GM23338 (cell line): Measurements from ENCODE around the gene HECTD1.

Experiments
- CREB1 ChIP-seq: fragments of 250-450 bp; sonication (Bioruptor Pico); IDR thresholded peaks from 2 replicates; pipeline ENCODE4 v1.5.0; 2020; ENCODE audit warnings: low read depth, mild to moderate bottlenecking, moderate library complexity
- CTCF ChIP-seq, 2 experiments: fragments of 200-600 bp in 1 of 2; sonication (generic) in 1 of 2; conservative IDR thresholded peaks; 2 replicates each; pipeline versions ENCODE4 v1.5.1 to v1.6.1; 2016 to 2017; ENCODE audit warnings: antibody characterized with exemption in 2 of 2, low read depth in 2 of 2, mild to moderate bottlenecking in 2 of 2, moderate library complexity in 1 of 2
- ETS1 ChIP-seq: IDR thresholded peaks from 2 replicates; pipeline ENCODE4 v1.6.1; 2016; ENCODE audit warnings: antibody characterized with exemption
- EZH2 ChIP-seq: fragments of 200-600 bp; sonication (generic); IDR thresholded peaks from one replicate; pipeline ENCODE4 v1.8.0; 2017; ENCODE audit warnings: antibody characterized with exemption, mild to moderate bottlenecking, low read depth; ENCODE audit not compliant: unreplicated experiment
- EZH2phosphoT487 ChIP-seq: fragments of 200-600 bp; sonication (generic); IDR thresholded peaks from one replicate; pipeline ENCODE4 v1.8.1; 2018; ENCODE audit warnings: antibody characterized with exemption; ENCODE audit not compliant: unreplicated experiment
- JUNB ChIP-seq: IDR thresholded peaks from one replicate; pipeline ENCODE4 v1.6.1; 2016; ENCODE audit warnings: antibody characterized with exemption; ENCODE audit not compliant: unreplicated experiment
- POLR2AphosphoS5 ChIP-seq: IDR thresholded peaks from 2 replicates; pipeline ENCODE4 v1.6.1; 2016; ENCODE audit warnings: antibody characterized with exemption, low read depth
- REST ChIP-seq: IDR thresholded peaks from one replicate; pipeline ENCODE4 v1.6.1; 2018; ENCODE audit warnings: antibody characterized with exemption; ENCODE audit not compliant: unreplicated experiment
- STAT1 ChIP-seq: IDR thresholded peaks from one replicate; pipeline ENCODE4 v1.6.1; 2016; ENCODE audit warnings: antibody characterized with exemption; ENCODE audit not compliant: unreplicated experiment
- ZNF462 ChIP-seq: fragments of 250-450 bp; sonication (Bioruptor Pico); IDR thresholded peaks from 2 replicates; pipeline ENCODE4 v1.5.0; 2020; ENCODE audit warnings: mild to moderate bottlenecking, moderate library complexity

- TF ChIP-seq EZH2 = no peak
- no peak for TF ChIP-seq CTCF (conservative IDR thresholded peaks at IDR 0.05; ENCODE audit: low read depth in 2 of 2)
- no peak for TF ChIP-seq EZH2phosphoT487
- TF ChIP-seq POLR2AphosphoS5 = no peak
- TF ChIP-seq JUNB = no peak
- TF ChIP-seq REST = no peak
- TF ChIP-seq CREB1 (CRISPR knock-in tag) = no peak
- no peak for TF ChIP-seq STAT1
- no peak for TF ChIP-seq ZNF462 (CRISPR knock-in tag)
- no peak for TF ChIP-seq ETS1
These were observed 127.5 kb downstream of the HECTD1 start for GRCh38 chr14:31080056-31080455.
